ENCODE results near the gene PRRC2A.

The PRRC2A gene

DNA sequence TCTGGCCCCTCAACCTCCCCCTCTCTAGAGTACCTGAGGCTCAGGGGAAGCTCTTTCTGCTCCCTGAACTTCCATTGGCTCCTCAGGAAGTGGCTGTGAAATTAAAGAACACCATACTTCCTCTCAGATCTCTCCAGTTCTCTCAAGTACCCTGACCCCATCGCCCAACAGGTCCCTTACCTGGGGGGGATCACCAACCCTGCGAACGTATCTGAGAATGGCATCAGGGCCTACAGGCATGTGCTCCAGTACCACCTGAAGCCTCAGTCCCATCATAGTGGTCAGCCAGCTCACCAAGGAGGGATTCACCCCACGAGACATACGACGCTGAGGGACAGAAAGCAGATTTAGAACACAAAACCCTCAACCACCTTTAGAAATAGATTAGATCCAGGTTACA is 20.1 kb downstream of the PRRC2A start:
- DNase-seq (ENCODE audit: low read depth) = no peak
- TF ChIP-seq, protein P1, sequence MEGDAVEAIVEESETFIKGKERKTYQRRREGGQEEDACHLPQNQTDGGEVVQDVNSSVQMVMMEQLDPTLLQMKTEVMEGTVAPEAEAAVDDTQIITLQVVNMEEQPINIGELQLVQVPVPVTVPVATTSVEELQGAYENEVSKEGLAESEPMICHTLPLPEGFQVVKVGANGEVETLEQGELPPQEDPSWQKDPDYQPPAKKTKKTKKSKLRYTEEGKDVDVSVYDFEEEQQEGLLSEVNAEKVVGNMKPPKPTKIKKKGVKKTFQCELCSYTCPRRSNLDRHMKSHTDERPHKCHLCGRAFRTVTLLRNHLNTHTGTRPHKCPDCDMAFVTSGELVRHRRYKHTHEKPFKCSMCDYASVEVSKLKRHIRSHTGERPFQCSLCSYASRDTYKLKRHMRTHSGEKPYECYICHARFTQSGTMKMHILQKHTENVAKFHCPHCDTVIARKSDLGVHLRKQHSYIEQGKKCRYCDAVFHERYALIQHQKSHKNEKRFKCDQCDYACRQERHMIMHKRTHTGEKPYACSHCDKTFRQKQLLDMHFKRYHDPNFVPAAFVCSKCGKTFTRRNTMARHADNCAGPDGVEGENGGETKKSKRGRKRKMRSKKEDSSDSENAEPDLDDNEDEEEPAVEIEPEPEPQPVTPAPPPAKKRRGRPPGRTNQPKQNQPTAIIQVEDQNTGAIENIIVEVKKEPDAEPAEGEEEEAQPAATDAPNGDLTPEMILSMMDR (IDR thresholded peaks at IDR 0.05; ENCODE audit: low read depth, low read length, missing control alignments) = no peak
- H3K4me3 ChIP-seq (ENCODE audit: low read depth, low read length) = no peak overlapping the region

DNA sequence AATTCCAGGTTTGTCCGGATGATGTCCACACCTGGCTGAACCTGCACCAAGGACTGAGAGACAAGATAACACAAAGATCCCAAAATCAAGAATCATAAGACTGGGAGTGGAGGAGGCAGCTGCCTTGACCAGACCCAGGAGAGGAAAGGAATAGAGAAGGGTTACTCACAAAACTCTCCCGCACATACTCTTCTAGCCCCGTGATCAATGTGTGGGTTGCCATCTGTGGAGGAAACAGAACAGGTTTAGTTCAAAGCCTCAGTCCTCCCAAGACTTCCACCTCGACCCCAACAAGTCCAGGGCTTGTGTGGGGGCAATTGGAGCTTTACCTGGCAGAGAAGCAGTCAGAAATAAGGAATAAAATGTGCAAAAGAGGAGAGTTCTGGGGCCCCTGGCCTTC is 20.9 kb downstream of the PRRC2A start:
- TF ChIP-seq, protein P1 (IDR thresholded peaks at IDR 0.05; ENCODE audit: low read depth, low read length, missing control alignments) = no peak
- DNase-seq (ENCODE audit: low read depth) = no peak
- no peak overlapping the region for H3K4me3 ChIP-seq (ENCODE audit: low read depth, low read length)

DNA sequence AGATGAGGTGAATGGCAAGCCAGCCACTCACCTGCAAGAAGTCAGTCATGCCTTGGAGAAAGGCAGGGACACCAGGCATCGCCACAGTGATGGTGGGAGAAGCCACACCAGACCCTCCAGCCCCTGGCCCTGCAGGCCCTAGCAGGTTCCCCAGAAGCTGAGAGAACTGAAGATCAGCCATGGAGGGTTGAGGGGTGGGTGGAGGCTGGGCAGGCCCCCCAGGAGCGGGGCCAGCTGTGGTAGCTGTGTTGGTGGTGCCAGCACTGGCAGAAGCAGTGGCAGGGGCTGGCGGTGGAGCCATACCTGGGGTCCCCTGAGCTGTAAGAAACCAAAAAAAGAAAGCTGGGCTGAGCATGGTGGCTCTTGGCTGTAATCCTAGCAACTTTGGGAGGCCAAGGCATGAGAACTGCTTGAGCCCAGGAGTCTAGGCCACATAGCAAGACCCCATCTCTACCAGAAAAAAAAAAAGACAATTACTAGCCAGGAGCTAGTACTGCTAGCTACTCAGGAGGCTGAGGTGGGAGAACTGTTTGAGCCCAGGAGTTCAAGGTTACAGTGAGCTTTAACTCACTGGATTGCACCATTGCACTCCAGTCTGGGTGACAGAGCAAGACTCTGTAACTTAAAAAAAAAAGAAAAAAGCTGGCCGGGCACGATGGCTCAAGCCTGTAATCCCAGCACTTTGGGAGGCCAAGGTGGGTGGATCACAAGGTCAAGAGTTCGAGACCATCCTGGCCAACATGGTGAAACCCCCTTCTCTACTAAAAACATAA is 22.5 kb downstream of the PRRC2A start:
- TF ChIP-seq, protein P1 (IDR thresholded peaks at IDR 0.05; ENCODE audit: low read depth, low read length, missing control alignments) = no peak
- DNase-seq (ENCODE audit: low read depth) = no peak
- H3K4me3 ChIP-seq (ENCODE audit: low read depth, low read length) = no peak overlapping the region

DNA sequence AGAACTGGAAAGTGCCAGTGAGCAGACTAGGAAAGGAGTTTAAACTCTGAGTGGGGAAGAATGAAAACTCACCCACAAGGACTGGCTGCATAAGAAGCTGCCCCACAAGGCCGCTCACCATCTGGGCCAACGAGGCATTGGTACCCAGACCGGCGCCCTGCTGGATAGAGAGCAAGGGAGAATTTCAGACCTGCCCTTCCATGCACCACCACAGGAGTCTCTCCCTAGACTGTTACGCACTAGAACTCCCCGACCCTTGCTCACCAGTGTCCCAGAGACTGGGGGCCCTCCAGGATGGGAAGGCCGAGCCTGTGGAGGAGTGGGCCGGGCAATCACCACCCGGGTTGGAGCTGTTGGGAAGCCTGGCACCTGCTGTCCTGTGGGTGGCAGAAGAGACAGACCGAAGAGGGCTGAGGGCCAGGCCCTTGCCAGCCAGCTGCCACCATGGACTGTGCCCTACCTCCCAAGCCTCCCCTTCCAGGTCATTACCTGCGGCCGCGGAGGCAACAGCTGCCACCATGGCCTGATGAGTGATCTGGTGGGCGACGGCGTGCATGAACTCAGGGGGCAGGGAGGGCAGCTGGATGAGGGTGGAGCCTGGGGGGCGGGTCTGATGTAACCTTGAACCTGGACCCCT is 23.4 kb downstream of the PRRC2A start:
- DNase-seq (ENCODE audit: low read depth) = no peak
- no peak overlapping the region for H3K4me3 ChIP-seq (ENCODE audit: low read depth, low read length)
- TF ChIP-seq, protein P1 (IDR thresholded peaks at IDR 0.05; ENCODE audit: low read depth, low read length, missing control alignments) = no peak

DNA sequence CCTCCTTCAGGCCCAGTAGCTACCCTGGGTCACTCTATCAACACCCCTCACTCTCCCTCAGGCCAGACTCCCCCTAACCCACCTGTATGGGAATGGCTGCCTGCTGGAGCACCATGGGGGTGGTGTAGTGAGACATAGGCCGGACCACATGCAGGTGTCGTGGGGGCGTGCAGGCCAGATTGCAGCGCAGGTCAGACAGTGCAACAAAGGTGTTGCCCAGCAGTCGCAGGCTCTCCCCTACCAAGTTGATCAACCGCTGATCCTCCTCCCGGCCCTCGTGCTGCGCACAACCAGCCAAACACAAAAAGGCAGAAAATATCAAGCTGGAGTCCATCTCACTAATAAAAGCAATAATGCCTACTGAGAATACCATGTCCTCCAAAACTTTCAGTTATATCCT is 24.8 kb downstream of the PRRC2A start:
- TF ChIP-seq, protein P1 (IDR thresholded peaks at IDR 0.05; ENCODE audit: low read depth, low read length, missing control alignments) = no peak
- H3K4me3 ChIP-seq (ENCODE audit: low read depth, low read length) = no peak overlapping the region
- DNase-seq (ENCODE audit: low read depth) = no peak

DNA sequence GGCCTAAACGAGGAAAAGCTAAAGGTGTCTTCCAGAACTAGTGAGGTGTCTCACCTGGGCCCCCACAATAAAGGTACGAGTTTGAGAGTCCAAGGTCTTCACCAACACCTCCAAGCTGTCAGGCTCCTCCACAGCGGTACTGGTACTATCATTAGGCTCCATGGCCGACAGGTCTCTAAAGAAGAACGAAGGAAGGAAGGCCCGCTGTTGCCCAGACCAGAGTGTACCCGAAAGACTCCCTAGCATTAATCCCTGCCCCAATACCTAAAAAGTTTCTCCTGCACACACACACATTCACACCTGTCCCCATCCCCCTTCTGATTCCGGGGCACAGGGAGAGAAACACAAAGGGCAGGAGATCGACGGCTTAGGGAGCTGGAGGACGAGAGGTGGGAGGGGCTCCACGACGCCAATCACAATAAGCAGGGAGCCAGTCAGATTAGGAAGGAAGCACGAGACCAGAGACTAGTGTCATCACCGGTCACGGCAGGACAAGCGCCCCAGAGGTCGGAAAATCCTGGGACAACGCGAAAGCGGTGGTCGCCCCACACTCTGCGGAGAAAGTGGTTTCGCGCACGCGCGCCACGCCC is 31.2 kb downstream of the PRRC2A start:
- TF ChIP-seq, protein P1 (IDR thresholded peaks at IDR 0.05; ENCODE audit: low read depth, low read length, missing control alignments) = no peak
- H3K4me3 ChIP-seq (ENCODE audit: low read depth, low read length) = peak overlapping the region; percentile 59
- no peak for DNase-seq (ENCODE audit: low read depth)

All from GM12864 (cell line).